HUES48 (cell line): ENCODE measurements around the gene FBXO8.
"Not testable (repeated sequence)": the region's sequence is repeated elsewhere in the genome, so short reads cannot be mapped to it uniquely, and the experiment has no call there.

Experiments used
- H3K27ac ChIP-seq: one replicate; pipeline ENCODE4 v1.7.0; 2013; ENCODE audit warnings: low read depth, low read length, inconsistent platforms
- H3K27me3 ChIP-seq: 2 replicates; pipeline ENCODE4 v1.6.1; 2013; ENCODE audit warnings: mild to moderate bottlenecking, low read length; ENCODE audit not compliant: control insufficient read depth, insufficient read depth
- H3K36me3 ChIP-seq: 2 replicates; pipeline ENCODE4 v1.6.1; 2013; ENCODE audit warnings: low read length; ENCODE audit not compliant: control insufficient read depth, insufficient read depth
- H3K4me1 ChIP-seq: 2 replicates; pipeline ENCODE4 v1.6.1; 2013; ENCODE audit warnings: mild to moderate bottlenecking, low read length; ENCODE audit not compliant: control insufficient read depth, insufficient read depth
- H3K4me3 ChIP-seq: 2 replicates; pipeline ENCODE4 v1.5.1; 2013; ENCODE audit warnings: mild to moderate bottlenecking, low read depth, low read length
- H3K9ac ChIP-seq: 2 replicates; pipeline ENCODE4 v1.6.1; 2013; ENCODE audit warnings: mild to moderate bottlenecking, low read depth, low read length, moderate library complexity
- H3K9me3 ChIP-seq: 2 replicates; pipeline ENCODE4 v1.6.1; 2013; ENCODE audit warnings: low read length; ENCODE audit not compliant: control insufficient read depth, insufficient read depth

Gene FBXO8

DNA sequence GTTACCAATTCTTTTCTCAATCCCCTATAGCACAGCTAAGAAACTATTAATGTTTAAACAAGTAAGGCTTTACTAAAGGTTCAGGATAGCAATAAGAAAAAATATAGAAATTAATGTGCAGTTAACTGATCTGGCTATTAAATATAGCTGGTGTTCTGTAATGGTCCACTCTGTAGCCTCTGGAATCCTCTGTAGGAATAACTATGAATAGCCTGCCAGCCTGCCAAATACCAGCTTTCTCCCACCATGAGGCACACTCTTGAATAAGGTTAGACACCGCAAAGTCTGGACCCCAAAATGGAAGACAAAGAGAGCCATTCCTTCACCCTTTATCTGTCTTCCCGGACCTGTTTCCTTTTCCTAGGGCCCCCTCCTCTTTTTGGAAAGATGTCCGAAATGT, 30.8 kb upstream of the FBXO8 start:
- no peak overlapping the region for H3K9ac ChIP-seq
- H3K4me3 ChIP-seq = no peak overlapping the region
- peaks cover 37% of the 10 kb centered on the region for H3K36me3 ChIP-seq
- H3K4me1 ChIP-seq = no peaks in the 10 kb centered on the region
- no peaks in the 10 kb centered on the region for H3K9me3 ChIP-seq
- H3K27me3 ChIP-seq = no peaks in the 10 kb centered on the region
- no peak overlapping the region for H3K27ac ChIP-seq

DNA sequence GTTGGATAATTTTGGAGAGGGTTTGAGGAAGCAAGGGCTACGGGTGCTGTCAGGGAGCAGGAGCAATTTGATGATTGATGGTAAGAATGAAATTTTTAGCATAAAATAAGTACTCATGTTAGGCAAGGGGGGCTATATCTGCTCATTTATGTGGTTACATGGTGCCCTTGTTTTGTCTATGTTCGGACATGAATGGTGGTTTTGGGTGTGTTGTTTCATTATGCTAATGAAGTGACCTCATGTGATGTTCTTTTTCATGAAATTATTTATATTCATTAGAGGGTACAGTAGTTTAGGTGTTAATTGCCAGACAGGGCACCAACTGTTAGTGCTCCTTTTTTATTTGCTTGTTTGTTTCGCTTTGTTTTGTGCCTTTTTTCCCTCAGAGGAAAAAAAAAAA, 29.5 kb upstream of the FBXO8 start:
- Histone ChIP-seq H3K9me3 (no peaks in the 10 kb centered on the region), H3K27me3 (no peaks in the 10 kb centered on the region)

DNA sequence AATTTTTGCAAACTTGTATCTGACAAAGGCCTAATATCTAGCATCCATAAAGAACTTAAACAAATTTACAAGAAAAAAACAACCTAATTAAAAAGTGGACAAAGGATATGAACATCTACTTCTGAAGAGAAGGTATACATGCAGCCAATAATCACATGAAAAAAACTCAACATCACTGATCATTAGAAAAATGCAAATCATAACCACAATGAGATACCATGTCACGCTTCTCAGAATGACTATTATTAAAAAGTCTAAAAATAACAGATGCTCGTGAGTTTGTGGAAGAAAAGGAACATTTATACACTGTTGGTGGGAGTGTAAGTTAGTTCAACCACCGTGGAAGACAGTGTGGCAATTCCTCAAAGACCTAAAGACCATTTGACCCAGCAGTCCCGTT, 24.2 kb upstream of the FBXO8 start:
- Histone ChIP-seq H3K4me1 (no peaks in the 10 kb centered on the region), H3K27me3 (no peaks in the 10 kb centered on the region), H3K36me3 (peaks cover 61% of the 10 kb centered on the region), H3K9ac (no peak overlapping the region), H3K9me3 (no peaks in the 10 kb centered on the region), H3K27ac (no peak overlapping the region), H3K4me3 (no peak overlapping the region)

More for the DNA sequence above, 29.5 kb upstream of the FBXO8 start:
- Histone ChIP-seq H3K9ac (no peak overlapping the region), H3K4me1 (no peaks in the 10 kb centered on the region), H3K27ac (no peak overlapping the region), H3K36me3 (peaks cover 44% of the 10 kb centered on the region), H3K4me3 (no peak overlapping the region)

DNA sequence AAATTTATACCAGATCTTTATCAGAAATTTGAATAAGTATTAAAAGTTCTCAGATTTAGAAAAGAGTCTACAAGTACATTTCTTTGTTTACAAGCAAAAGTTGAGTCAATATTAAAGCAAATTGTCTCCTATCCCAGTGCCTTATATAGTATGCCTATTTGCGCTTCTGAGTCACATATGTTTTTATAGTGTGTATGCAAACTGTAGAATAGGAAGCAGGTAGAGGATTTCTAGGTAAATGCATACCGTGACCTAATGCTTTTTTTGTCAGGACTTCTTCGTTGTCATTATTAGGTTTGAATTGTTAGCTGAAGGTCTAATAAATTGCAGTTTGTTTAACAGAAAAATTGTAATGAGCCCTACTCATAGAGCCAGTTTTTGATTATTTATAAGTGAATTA, 22.5 kb upstream of the FBXO8 start:
- Histone ChIP-seq H3K4me1 (no peaks in the 10 kb centered on the region), H3K27me3 (no peaks in the 10 kb centered on the region), H3K27ac (no peak overlapping the region), H3K9ac (no peak overlapping the region), H3K4me3 (no peak overlapping the region), H3K9me3 (no peaks in the 10 kb centered on the region), H3K36me3 (peaks cover 60% of the 10 kb centered on the region)

DNA sequence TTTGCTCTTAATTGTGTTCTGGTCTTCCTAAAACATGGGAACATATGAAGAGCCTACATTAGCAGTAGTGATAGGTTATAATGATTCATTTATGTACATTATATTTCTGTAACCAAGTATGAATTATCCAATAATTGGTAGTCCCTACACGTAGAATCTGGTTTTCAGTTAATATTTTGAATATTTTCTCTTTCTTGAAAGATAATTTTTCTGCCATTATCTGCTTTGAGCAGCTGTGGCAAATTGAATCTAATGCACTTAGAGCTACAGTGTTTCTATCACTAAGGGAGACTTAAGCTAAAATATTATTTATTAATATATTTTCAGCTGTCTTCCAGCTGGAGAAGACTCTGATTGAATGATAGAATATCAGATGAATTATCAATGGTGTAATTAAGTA, 21.2 kb upstream of the FBXO8 start:
- Histone ChIP-seq H3K4me1 (no peaks in the 10 kb centered on the region), H3K36me3 (peaks cover 56% of the 10 kb centered on the region), H3K27me3 (no peaks in the 10 kb centered on the region), H3K27ac (no peak overlapping the region), H3K4me3 (no peak overlapping the region), H3K9me3 (no peaks in the 10 kb centered on the region), H3K9ac (no peak overlapping the region)

DNA sequence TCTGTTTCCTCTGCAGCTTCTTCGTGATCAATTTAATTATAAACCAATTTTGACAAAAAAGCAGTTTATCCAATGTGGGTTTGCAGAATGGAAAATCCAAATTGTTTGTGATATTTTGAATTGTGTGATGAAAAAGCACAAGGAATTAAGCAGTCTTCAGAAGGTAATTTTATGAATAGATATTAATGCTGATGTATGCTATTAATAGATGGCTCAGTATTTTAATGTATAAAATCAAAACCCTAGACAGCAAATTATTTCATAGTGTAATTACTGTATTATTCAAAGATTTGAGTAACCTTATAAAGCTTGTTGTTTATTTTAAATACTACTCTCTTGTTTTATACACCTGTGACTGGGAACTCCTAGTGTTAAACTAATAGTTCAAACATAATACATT, 20.2 kb upstream of the FBXO8 start:
- Histone ChIP-seq H3K27ac (no peak overlapping the region), H3K36me3 (peaks cover 56% of the 10 kb centered on the region), H3K4me3 (no peak overlapping the region), H3K9ac (no peak overlapping the region), H3K4me1 (no peaks in the 10 kb centered on the region), H3K27me3 (no peaks in the 10 kb centered on the region), H3K9me3 (no peaks in the 10 kb centered on the region)

DNA sequence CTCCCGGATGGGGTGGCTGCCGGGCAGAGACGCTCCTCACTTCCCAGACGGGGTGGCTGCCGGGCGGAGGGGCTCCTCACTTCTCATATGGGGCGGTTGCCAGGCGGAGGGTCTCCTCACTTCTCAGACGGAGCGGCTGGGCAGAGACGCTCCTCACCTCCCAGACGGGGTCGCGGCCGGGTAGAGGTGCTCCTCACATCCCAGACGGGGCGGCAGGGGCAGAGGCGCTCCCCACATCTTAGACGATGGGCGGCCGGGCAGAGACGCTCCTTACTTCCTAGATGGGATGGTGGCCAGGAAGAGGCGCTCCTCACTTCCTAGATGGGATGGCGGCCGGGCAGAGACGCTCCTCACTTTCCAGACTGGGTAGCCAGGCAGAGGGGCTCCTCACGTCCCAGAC, 11.7 kb upstream of the FBXO8 start:
- H3K36me3 ChIP-seq = peaks cover 11% of the 10 kb centered on the region; the same call in 1 of the 2 replicates
- not testable (repeated sequence) for H3K27me3 ChIP-seq, H3K4me1 ChIP-seq, H3K9me3 ChIP-seq, H3K27ac ChIP-seq, H3K9ac ChIP-seq, H3K4me3 ChIP-seq

DNA sequence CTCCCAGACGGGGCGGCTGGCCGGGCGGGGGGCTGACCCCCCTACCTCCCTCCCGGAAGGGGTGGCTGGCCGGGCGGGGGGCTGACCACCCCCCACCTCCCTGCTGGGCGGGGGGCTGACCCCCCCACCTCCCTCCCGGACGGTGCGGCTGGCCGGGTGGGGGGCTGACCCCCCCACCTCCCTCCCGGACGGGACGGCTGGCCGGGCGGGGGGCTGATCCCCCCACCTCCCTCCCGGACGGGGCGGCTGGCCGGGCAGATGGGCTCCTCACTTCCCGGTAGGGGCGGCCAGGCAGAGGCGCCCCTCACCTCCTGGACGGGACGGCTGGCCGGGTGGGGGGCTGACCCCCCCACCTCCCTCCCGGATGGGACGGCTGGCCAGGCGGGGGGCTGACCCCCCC, 11.2 kb upstream of the FBXO8 start:
- not testable (repeated sequence) for H3K36me3 ChIP-seq, H3K4me1 ChIP-seq, H3K4me3 ChIP-seq, H3K9ac ChIP-seq, H3K27ac ChIP-seq, H3K9me3 ChIP-seq, H3K27me3 ChIP-seq

DNA sequence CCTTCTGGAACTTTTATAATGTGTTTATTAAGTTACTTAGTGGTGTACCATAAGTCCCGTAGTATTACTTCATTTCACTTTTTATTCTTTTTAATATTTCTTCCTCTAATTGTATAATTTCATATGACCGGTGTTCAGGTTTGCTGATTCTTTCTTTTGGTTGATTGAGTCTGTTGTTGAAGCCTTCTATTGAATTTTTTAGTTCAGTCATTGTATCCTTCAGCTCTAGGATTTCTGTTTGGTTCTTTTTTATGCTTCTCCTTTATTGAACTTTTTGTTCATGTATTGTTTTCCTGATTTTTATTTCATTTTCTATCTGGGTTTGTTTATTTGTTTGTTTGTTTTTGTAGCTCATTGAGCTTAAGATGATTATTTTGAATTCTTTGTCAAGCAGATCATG, 9.0 kb upstream of the FBXO8 start:
- H3K4me1 ChIP-seq = no peaks in the 10 kb centered on the region
- peaks cover 2% of the 10 kb centered on the region for H3K9me3 ChIP-seq
- H3K27ac ChIP-seq = no peak overlapping the region
- H3K27me3 ChIP-seq = no peaks in the 10 kb centered on the region
- no peaks in the 10 kb centered on the region for H3K36me3 ChIP-seq
- no peak overlapping the region for H3K9ac ChIP-seq
- no peak overlapping the region for H3K4me3 ChIP-seq

DNA sequence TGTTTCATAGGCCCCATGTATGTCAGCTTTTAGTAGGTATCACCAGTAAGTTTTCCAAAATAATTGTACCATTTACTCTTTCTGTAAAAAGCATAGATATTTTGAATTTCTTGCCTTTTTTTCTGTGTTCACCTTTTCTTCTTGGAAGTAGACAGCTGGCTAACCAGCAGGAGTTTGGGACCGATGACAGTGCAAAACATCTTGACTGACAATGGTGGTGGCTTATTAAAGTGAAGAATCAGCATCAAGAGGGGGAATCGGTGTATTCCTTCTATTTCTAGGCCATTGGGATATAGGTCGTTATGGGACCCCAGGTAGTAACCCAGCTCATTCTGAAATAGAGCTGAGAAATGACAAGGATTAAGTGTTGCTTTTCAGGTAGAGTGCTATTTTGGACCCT, 3.4 kb upstream of the FBXO8 start:
- H3K4me3 ChIP-seq = no peak overlapping the region
- H3K9ac ChIP-seq = no peak overlapping the region
- no peak overlapping the region for H3K27ac ChIP-seq
- H3K36me3 ChIP-seq = no peaks in the 10 kb centered on the region
- H3K9me3 ChIP-seq = no peaks in the 10 kb centered on the region
- no peaks in the 10 kb centered on the region for H3K27me3 ChIP-seq
- H3K4me1 ChIP-seq = peaks cover 4% of the 10 kb centered on the region; the same call in 1 of the 2 replicates

DNA sequence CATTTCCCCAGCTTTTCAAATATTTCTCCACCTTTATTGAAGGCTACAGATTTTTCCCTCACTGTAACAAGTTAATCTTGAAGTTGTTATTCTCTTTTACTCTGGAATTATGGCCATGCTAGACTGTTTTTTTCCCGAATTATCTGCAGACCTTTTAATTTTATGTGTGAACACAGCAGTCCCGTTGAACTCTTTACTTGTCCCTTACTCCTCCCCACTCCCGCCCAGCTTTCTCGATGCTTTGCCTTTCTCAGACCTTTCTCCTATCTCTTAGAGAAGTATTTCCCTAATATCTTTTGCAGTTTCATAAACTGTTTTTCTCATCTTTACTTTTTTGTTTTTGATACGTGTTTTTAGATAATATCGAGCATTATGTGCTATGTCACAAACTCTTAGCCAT, 1.0 kb upstream of the FBXO8 start:
- Histone ChIP-seq H3K27me3 (no peaks in the 10 kb centered on the region), H3K9ac (peak overlapping the region; percentile 97), H3K9me3 (no peaks in the 10 kb centered on the region), H3K4me1 (peaks cover 4% of the 10 kb centered on the region; the same call in 1 of the 2 replicates), H3K27ac (peak overlapping the region; percentile 93), H3K36me3 (no peaks in the 10 kb centered on the region), H3K4me3 (peak overlapping the region; percentile 85)
